ENCODE measurements around the gene POMC. TPM values are rescaled to one million over a fixed set of nuclear protein-coding genes. Genes with fewer than 3 reads are reported as not detected.
"Not testable (repeated sequence)": the region's sequence is repeated elsewhere in the genome, so short reads cannot be mapped to it uniquely, and the experiment has no call there.

The POMC gene
- total and polyA plus RNA-seq, 8 donors, result 0.89 to 4.6 (median 3.2) TPM; not detected in 2

DNA sequence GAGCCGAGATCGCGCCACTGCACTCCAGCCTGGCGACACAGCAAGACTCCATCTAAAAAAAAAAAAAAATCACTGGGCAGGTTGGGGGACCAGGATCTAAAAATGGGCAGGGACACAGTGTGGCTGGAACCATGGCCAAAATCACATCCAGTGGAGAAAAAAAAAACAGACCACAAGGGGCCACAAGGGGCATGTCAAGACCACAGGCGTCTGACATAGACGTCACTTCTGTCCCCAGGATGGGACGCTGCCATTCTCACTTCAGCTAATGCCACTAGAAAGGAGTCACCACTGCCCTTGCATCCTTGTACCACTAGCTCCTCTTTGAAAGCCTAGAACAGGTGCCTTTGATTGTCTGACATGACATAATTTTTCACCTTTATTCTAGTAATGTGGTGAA is 2.5 kb upstream of the POMC start:
- no peaks in the 10 kb centered on the region for H3K36me3 ChIP-seq
- no peaks in the 10 kb centered on the region for H3K9me3 ChIP-seq
- DNase-seq, result no peak
- peaks cover 12 to 15% (median 15%) of the 10 kb centered on the region in 4 donors for H3K4me1 ChIP-seq
- no peak overlapping the region for H3K4me3 ChIP-seq
- peaks cover 0 to 68% (median 47%) of the 10 kb centered on the region in 3 donors for H3K27me3 ChIP-seq
- no peak for TF ChIP-seq POLR2A (IDR thresholded peaks at IDR 0.05)
- TF ChIP-seq, protein P1, sequence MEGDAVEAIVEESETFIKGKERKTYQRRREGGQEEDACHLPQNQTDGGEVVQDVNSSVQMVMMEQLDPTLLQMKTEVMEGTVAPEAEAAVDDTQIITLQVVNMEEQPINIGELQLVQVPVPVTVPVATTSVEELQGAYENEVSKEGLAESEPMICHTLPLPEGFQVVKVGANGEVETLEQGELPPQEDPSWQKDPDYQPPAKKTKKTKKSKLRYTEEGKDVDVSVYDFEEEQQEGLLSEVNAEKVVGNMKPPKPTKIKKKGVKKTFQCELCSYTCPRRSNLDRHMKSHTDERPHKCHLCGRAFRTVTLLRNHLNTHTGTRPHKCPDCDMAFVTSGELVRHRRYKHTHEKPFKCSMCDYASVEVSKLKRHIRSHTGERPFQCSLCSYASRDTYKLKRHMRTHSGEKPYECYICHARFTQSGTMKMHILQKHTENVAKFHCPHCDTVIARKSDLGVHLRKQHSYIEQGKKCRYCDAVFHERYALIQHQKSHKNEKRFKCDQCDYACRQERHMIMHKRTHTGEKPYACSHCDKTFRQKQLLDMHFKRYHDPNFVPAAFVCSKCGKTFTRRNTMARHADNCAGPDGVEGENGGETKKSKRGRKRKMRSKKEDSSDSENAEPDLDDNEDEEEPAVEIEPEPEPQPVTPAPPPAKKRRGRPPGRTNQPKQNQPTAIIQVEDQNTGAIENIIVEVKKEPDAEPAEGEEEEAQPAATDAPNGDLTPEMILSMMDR (IDR thresholded peaks at IDR 0.05), result no peak
- intact Hi-C loops (cut with DNase I; ENCODE audit: low total_unique reads), result no loop called here
- WGBS, 5 donors, result 80 to 94% (median 91%) methylated on average over 7 of the region's 7 CpGs
- H3K27ac ChIP-seq, result no peak overlapping the region

- no peak overlapping the region for H3K27ac ChIP-seq
- peak overlapping the region in 1 of 4 donors; percentile 62 for H3K4me3 ChIP-seq
- H3K36me3 ChIP-seq, result no peaks in the 10 kb centered on the region
- peaks cover 0 to 71% (median 44%) of the 10 kb centered on the region in 3 donors for H3K27me3 ChIP-seq
- WGBS, 5 donors, result 60 to 87% (median 71%) methylated on average over 2 of the region's 2 CpGs
- H3K4me1 ChIP-seq, result peaks cover 12 to 15% (median 15%) of the 10 kb centered on the region in 4 donors
- H3K9me3 ChIP-seq, result no peaks in the 10 kb centered on the region
- TF ChIP-seq POLR2A (IDR thresholded peaks at IDR 0.05) (no peak), POLR2AphosphoS5 (IDR thresholded peaks at IDR 0.05) (no peak), EP300 (IDR thresholded peaks at IDR 0.05) (no peak)
- TF ChIP-seq, protein P1 (IDR thresholded peaks at IDR 0.05), result no peak
- no peak for DNase-seq
- intact Hi-C loops (cut with DNase I; ENCODE audit: low total_unique reads), result no loop called here
Observed at GRCh38 chr2:25169073-25169470, 692 bp upstream of the POMC start.

GRCh38 chr2:25165992-25166875 is 2.1 kb downstream of the POMC start:
- no peaks in the 10 kb centered on the region for H3K36me3 ChIP-seq
- H3K27ac ChIP-seq, result no peak overlapping the region
- no peak overlapping the region for H3K4me3 ChIP-seq
- intact Hi-C loops (cut with DNase I; ENCODE audit: low total_unique reads), result no loop called here
- WGBS, 5 donors, result 45 to 60% (median 47%) methylated on average over 10 of the region's 10 CpGs
- H3K4me1 ChIP-seq, result peaks cover 12 to 20% (median 15%) of the 10 kb centered on the region in 4 donors
- DNase-seq, result peak; percentile 40 to 67
- H3K9me3 ChIP-seq, result no peaks in the 10 kb centered on the region
- TF ChIP-seq EP300 (IDR thresholded peaks at IDR 0.05) (no peak), POLR2AphosphoS5 (IDR thresholded peaks at IDR 0.05) (no peak), POLR2A (IDR thresholded peaks at IDR 0.05) (no peak)
- TF ChIP-seq, protein P1 (IDR thresholded peaks at IDR 0.05), result no peak
- H3K27me3 ChIP-seq, result peaks cover 0 to 99% (median 51%) of the 10 kb centered on the region in 3 donors

DNA sequence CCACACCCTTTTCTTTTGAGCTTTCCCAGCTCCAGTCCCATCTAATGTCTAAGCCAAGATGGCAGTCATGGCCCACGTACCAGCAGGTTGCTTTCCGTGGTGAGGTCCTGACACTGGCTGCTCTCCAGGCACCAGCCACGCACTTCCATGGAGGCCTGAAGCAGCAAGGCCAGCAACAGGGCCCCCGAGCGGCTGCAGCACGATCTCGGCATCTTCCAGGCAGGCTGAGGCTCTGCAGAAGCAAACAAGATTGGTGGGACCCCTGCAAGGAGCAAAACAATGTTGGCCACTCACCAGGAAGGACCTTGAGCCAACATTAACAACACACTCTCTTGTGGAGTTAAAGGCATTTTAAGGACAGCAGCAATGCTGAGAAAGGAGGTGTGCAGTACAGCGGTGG is 3.8 kb downstream of the POMC start:
- Histone ChIP-seq H3K27ac (no peak overlapping the region), H3K4me3 (no peak overlapping the region), H3K36me3 (no peaks in the 10 kb centered on the region), H3K27me3 (peaks cover 0 to 88% (median 45%) of the 10 kb centered on the region in 3 donors), H3K4me1 (peaks cover 12 to 24% (median 15%) of the 10 kb centered on the region in 4 donors), H3K9me3 (no peaks in the 10 kb centered on the region)
- intact Hi-C loops (cut with DNase I; ENCODE audit: low total_unique reads), result no loop called here
- WGBS, 5 donors, result 53 to 64% (median 58%) methylated on average over 8 of the region's 8 CpGs
- no peak for TF ChIP-seq EP300 (IDR thresholded peaks at IDR 0.05)
- no peak for TF ChIP-seq POLR2AphosphoS5 (IDR thresholded peaks at IDR 0.05)
- TF ChIP-seq, protein P1 (IDR thresholded peaks at IDR 0.05), result no peak
- no peak for TF ChIP-seq POLR2A (IDR thresholded peaks at IDR 0.05)
- no peak for DNase-seq

GRCh38 chr2:25162061-25162460 is 6.3 kb downstream of the POMC start:
- 95 to 98% (median 96%) methylated on average over 7 of the region's 7 CpGs for WGBS, 5 donors
- intact Hi-C loops (cut with DNase I; ENCODE audit: low total_unique reads); H3K27ac ChIP-seq; H3K9me3 ChIP-seq; DNase-seq; H3K4me1 ChIP-seq; H3K36me3 ChIP-seq: not testable (repeated sequence)
- Histone ChIP-seq H3K27me3 (peaks cover 0 to 63% (median 20%) of the 10 kb centered on the region in 3 donors), H3K4me3 (peak overlapping the region in 1 of 4 donors; percentile 43)
